ENCODE measurements around the gene MXRA8. TPM values are rescaled to one million over a fixed set of nuclear protein-coding genes. Genes with fewer than 3 reads are reported as not detected.

Gene MXRA8
- total RNA-seq, 1 donor from 2014 or later, result 0.16 TPM

DNA sequence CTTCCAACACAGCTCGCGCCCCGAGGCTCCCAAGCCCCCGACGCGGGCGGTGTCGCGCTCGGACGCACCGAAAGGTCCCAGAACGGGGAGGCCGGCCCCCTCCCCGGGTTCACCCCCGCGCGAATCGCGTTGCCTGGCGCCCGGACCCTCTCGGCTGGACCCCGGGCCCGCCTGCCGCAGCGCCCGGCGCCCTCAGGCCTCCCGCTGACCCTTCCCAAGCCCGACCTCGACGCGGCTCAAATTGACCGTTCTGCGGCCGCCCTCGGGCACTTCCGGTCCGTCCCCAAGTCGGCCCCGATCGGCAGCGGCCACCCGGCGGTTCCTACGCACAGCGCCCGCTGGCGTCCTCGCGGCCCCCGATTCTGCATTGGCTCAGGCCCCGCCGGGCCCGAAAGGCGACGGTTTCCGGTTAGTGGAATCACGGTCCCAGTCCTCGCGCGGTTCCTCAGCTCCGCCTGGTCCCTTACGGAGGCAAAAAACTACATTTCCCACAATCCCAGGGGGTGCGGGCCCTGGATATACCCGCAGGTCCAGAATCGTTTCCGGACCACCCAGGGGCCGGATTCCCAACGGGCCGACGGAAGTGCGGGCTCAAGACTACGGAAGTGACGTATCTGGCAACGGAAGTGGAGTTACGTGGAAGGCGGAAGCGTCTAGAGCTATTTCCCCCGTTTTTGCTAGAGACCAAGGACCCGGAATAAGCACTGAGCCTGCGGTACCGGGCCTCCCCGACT, 16.7 kb upstream of the MXRA8 start, which contains the start of gene AURKAIP1:
Gene AURKAIP1 (minus strand): TSS at position 279 of the 734 bp plus-strand sequence. CDS start 451 bp downstream, outside the sequence.
- no peaks in the 10 kb centered on the region for H3K27me3 Mint-ChIP-seq
- ATAC-seq (ENCODE audit: low read depth) (peak; percentile 91), DNase-seq (peak; percentile 88)
- peak within 1 kb of the TSS; percentile 90 for H3K4me3 Mint-ChIP-seq
- peaks cover 10% of the 10 kb centered on the region for H3K36me3 Mint-ChIP-seq (ENCODE audit: low read depth)
- no peaks in the 10 kb centered on the region for H3K9me3 Mint-ChIP-seq
- ChIA-PET CTCF (interaction anchor here (1.5 kb wide), 1 partner anchor 33 kb away, joined by 3 read pairs; no protein-coding TSS in a partner anchor), POLR2A (interaction anchor here (0.5 to 7.6 kb wide), 29 partner anchors 10 to 597 kb away, joined by 3 to 116 read pairs (median 4); partner anchors contain the start of genes CCNL2, ISG15, MRPL20 and PLEKHN1)
- H3K27ac Mint-ChIP-seq, result peak within 1 kb of the TSS; percentile 92
- TF ChIP-seq, protein P1, sequence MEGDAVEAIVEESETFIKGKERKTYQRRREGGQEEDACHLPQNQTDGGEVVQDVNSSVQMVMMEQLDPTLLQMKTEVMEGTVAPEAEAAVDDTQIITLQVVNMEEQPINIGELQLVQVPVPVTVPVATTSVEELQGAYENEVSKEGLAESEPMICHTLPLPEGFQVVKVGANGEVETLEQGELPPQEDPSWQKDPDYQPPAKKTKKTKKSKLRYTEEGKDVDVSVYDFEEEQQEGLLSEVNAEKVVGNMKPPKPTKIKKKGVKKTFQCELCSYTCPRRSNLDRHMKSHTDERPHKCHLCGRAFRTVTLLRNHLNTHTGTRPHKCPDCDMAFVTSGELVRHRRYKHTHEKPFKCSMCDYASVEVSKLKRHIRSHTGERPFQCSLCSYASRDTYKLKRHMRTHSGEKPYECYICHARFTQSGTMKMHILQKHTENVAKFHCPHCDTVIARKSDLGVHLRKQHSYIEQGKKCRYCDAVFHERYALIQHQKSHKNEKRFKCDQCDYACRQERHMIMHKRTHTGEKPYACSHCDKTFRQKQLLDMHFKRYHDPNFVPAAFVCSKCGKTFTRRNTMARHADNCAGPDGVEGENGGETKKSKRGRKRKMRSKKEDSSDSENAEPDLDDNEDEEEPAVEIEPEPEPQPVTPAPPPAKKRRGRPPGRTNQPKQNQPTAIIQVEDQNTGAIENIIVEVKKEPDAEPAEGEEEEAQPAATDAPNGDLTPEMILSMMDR (IDR thresholded peaks at IDR 0.05), result no peak
- peaks cover 23% of the 10 kb centered on the region for H3K4me1 Mint-ChIP-seq
- intact Hi-C loops (cut with micrococcal nuclease), result loop anchor here (1.0 to 5.0 kb wide), 12 partner anchors 24 to 416 kb away; partner anchors contain the start of genes ATAD3B, C1orf159, CCNL2 and CPTP

DNA sequence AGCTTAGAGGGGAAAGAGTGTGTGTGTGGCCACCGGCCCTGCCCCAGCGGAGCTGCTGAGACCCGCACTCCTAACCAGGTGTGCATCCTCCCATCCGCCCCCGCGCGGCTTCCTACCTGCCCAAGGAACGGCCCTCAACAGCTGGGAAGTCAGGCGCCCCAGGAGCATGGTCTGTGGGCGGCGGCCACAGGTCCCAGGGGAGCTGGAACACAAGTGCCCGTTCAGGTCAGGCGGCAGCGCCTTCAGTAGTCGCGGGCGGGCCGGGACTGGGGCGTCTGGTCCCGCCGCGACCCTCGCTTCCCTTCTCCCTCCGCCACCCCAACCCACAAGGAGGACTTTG, 16.2 kb upstream of the MXRA8 start:
- ATAC-seq (ENCODE audit: low read depth) (peak; percentile 0), DNase-seq (no peak)
- H3K27ac Mint-ChIP-seq, result peak overlapping the region; percentile 72
- ChIA-PET CTCF (interaction anchor here (1.5 to 1.6 kb wide), 2 partner anchors 33 to 389 kb away, joined by 3 to 4 read pairs; no protein-coding TSS in a partner anchor), POLR2A (interaction anchor here (0.7 to 7.6 kb wide), 17 partner anchors 11 to 534 kb away, joined by 3 to 116 read pairs (median 5); partner anchors contain the start of genes CCNL2, ISG15, MRPL20 and UBE2J2)
- TF ChIP-seq, protein P1 (IDR thresholded peaks at IDR 0.05), result no peak
- H3K9me3 Mint-ChIP-seq, result no peaks in the 10 kb centered on the region
- peaks cover 23% of the 10 kb centered on the region for H3K4me1 Mint-ChIP-seq
- no peaks in the 10 kb centered on the region for H3K27me3 Mint-ChIP-seq
- H3K4me3 Mint-ChIP-seq, result peak overlapping the region; percentile 90
- intact Hi-C loops (cut with micrococcal nuclease), result loop anchor here (2.0 to 5.0 kb wide), 2 partner anchors 130 to 342 kb away; no protein-coding TSS in a partner anchor
- H3K36me3 Mint-ChIP-seq (ENCODE audit: low read depth), result peaks cover 10% of the 10 kb centered on the region

DNA sequence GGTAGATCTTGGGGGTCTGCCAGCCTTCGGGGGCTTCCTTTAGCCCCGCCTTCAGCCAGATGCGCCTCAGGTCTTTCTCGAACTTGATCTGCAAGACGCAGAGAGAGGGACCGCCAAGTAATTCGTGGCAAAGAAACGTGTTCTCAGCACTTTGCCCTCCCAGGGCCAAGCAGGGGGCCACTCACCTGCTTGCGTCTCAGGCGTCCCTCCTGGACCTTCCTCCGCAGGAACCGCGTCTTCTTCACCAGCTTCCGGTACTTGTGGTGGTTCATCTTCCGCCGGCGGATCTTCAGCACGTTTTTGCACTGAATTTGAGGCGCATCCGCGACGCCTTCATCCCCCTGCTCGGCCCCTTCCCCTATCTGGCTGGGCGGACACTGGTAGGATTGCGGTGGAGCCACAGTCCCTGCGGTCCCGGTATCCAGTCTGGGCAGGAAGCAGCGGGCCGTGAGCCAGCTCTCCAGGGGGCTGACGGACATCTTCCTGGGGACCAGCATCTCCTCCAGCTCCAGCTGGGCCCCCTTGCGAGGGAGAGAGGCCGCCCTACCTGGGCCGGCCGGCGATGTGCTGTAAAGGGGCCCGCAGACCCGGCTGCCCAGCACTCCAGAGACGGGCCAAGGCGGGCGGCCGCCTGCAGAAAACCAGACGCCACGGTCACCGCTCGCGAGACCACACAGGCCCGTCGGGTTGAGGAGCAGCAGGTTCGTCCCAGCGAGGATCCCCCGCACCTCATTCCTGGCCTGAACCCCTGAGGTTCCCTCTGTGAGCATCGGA, 15.6 kb upstream of the MXRA8 start:
- no peaks in the 10 kb centered on the region for H3K27me3 Mint-ChIP-seq
- H3K9me3 Mint-ChIP-seq, result no peaks in the 10 kb centered on the region
- ATAC-seq (ENCODE audit: low read depth) (no peak), DNase-seq (no peak)
- peaks cover 23% of the 10 kb centered on the region for H3K4me1 Mint-ChIP-seq
- peak overlapping the region; percentile 72 for H3K27ac Mint-ChIP-seq
- POLR2A ChIA-PET, result interaction anchor here (1.3 to 7.6 kb wide), 7 partner anchors 11 to 67 kb away, joined by 4 to 116 read pairs (median 7); partner anchors contain the start of genes CCNL2 and MRPL20
- CTCF ChIA-PET, result interaction anchor here (0.9 to 1.6 kb wide), 3 partner anchors 34 to 390 kb away, joined by 3 to 4 read pairs (median 3); no protein-coding TSS in a partner anchor
- peak overlapping the region; percentile 90 for H3K4me3 Mint-ChIP-seq
- TF ChIP-seq, protein P1 (IDR thresholded peaks at IDR 0.05), result no peak
- intact Hi-C loops (cut with micrococcal nuclease), result loop anchor here (2.0 to 5.0 kb wide), 2 partner anchors 131 to 342 kb away; no protein-coding TSS in a partner anchor
- H3K36me3 Mint-ChIP-seq (ENCODE audit: low read depth), result peaks cover 10% of the 10 kb centered on the region

DNA sequence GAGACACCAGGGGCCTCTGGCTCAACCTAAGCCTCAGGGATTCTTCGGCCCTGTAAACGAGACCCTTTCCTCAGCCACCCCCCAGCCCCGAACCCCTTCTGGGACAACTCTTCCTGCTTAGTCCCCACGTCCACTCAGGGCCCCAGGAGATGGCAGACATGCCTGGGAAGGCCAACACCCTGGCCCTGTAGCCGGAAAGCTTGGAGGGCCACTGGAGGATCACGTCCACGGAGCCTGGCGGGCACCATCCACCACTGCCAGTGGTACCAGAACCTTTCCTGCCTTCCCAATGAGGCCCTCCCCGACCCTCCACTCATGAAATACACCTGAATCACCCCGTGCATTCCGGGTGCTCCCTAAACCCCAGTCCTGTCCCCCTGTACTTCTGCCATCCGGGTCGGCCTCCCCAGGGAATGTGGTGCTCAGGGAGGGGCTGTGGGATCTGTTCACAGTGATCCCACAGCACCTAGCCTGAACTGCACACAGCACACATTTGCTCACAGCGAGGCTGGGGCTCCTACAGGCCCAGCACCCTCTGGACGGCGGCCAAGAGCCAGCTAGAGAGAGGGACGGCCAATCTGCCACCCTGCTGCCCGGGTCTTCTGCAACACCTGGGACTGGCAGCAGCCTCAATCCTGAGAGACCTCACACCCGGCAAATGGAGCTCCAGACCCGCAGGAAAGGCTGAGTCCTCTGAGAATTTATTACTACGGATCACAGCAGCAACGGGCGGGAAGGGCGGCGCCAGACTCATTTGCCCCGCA, 14.9 kb upstream of the MXRA8 start:
- H3K4me1 Mint-ChIP-seq, result peaks cover 23% of the 10 kb centered on the region
- H3K4me3 Mint-ChIP-seq, result peak overlapping the region; percentile 90
- H3K27me3 Mint-ChIP-seq, result no peaks in the 10 kb centered on the region
- intact Hi-C loops (cut with micrococcal nuclease), result loop anchor here (5.0 kb wide), 1 partner anchor 341 kb away; no protein-coding TSS in a partner anchor
- H3K9me3 Mint-ChIP-seq, result no peaks in the 10 kb centered on the region
- TF ChIP-seq, protein P1 (IDR thresholded peaks at IDR 0.05), result no peak
- POLR2A ChIA-PET, result interaction anchor here (7.6 kb wide), 1 partner anchor 25 kb away, joined by 116 read pairs; the partner anchor contains the start of gene CCNL2
- no peak overlapping the region for H3K27ac Mint-ChIP-seq
- DNase-seq (no peak), ATAC-seq (ENCODE audit: low read depth) (no peak)
- CTCF ChIA-PET, result interaction anchor here (0.9 to 1.6 kb wide), 2 partner anchors 387 to 389 kb away, joined by 3 to 4 read pairs; no protein-coding TSS in a partner anchor
- H3K36me3 Mint-ChIP-seq (ENCODE audit: low read depth), result peaks cover 10% of the 10 kb centered on the region

Measured in activated B cell treated with CpG ODN at 0.5 μM for 24 hours (primary cell).